H1 (cell line): Measurements from ENCODE around the gene TMSB10. TPM values are rescaled to one million over a fixed set of nuclear protein-coding genes. Genes with fewer than 3 reads are reported as not detected.

Experiments used
- CTCF ChIA-PET: fragments of 300-600 bp; sonication (Branson Sonifier 250); formaldehyde crosslinking; loops from one replicate; lab custom pipeline; 2021; ENCODE audit not compliant: partially characterized antibody; lab: Charles Lee
- POLR2A ChIA-PET: fragments of 300-600 bp; sonication (Branson Sonifier 250); formaldehyde crosslinking; loops from one replicate; lab custom pipeline; 2021; ENCODE audit warnings: inconsistent platforms; ENCODE audit not compliant: partially characterized antibody; lab: Charles Lee
- DNase-seq, 2 experiments: peaks; one replicate each; pipeline versions ENCODE4 v3.0.0 to v3.0.0-alpha.2; 2010 to 2022; ENCODE audit warnings: low spot score in 2 of 2, low read depth in 1 of 2, mixed read lengths in 1 of 2
- FAIRE-seq: peaks from 2 replicates; lab custom pipeline; 2011; peaks lifted over from hg19 to GRCh38; lab: Jason Lieb, UNC
- H2AFZ ChIP-seq: 2 replicates; pipeline ENCODE4 v1.8.1; 2012; ENCODE audit warnings: low read length, inconsistent platforms
- H2AK5ac ChIP-seq: 2 replicates; pipeline ENCODE4 v1.6.1; 2013; ENCODE audit warnings: low read depth, low read length
- H2BK120ac ChIP-seq: replicated peaks from 2 replicates; pipeline ENCODE3; 2013; ENCODE audit warnings: low read depth, low read length, inconsistent platforms
- H2BK12ac ChIP-seq: 2 replicates; pipeline ENCODE4 v1.6.1; 2013; ENCODE audit warnings: low read depth, low read length
- H2BK15ac ChIP-seq: 2 replicates; pipeline ENCODE4 v1.6.1; 2013; ENCODE audit warnings: low read length
- H2BK20ac ChIP-seq: 2 replicates; pipeline ENCODE4 v1.6.1; 2013; ENCODE audit warnings: low read length
- H2BK5ac ChIP-seq: 2 replicates; pipeline ENCODE4 v1.6.1; 2013; ENCODE audit warnings: low read depth, low read length
- H3K14ac ChIP-seq: 2 replicates; pipeline ENCODE4 v1.6.1; 2013; ENCODE audit warnings: inconsistent platforms; ENCODE audit not compliant: insufficient read length
- H3K18ac ChIP-seq: 2 replicates; pipeline ENCODE4 v1.6.1; 2013; ENCODE audit warnings: low read length; ENCODE audit errors: extremely low read depth
- H3K23ac ChIP-seq: 2 replicates; pipeline ENCODE4 v1.6.1; 2013; ENCODE audit warnings: inconsistent platforms; ENCODE audit not compliant: insufficient read length
- H3K23me2 ChIP-seq: 2 replicates; pipeline ENCODE4 v1.6.1; 2013; ENCODE audit warnings: low read depth, low read length
- H3K27ac ChIP-seq: 2 replicates; pipeline ENCODE4 v1.6.1; 2011; ENCODE audit warnings: low read depth, low read length, inconsistent platforms
- H3K27me3 ChIP-seq, 4 experiments: replicated peaks in 1 of 4; 1 replicate in 1 of 4; 2 replicates in 3 of 4; pipeline versions ENCODE4 v1.6.1 to v1.8.1; 2011 to 2013; ENCODE audit warnings: low read length in 3 of 4, mild to moderate bottlenecking in 3 of 4, inconsistent platforms in 2 of 4, mixed read lengths in 2 of 4, moderate library complexity in 1 of 4; ENCODE audit not compliant: control insufficient read depth in 3 of 4, insufficient read depth in 3 of 4; ENCODE audit errors: extremely low read depth in 1 of 4
- H3K36me3 ChIP-seq, 4 experiments: 2 replicates each; pipeline versions ENCODE4 v1.6.1 to v1.8.1; 2011 to 2013; ENCODE audit warnings: mild to moderate bottlenecking in 4 of 4, low read length in 3 of 4, moderate library complexity in 2 of 4, control low read depth in 1 of 4, inconsistent platforms in 1 of 4; ENCODE audit not compliant: insufficient read depth in 4 of 4, control insufficient read depth in 2 of 4
- H3K4ac ChIP-seq: replicated peaks from 2 replicates; pipeline ENCODE3; 2013; ENCODE audit warnings: low read length, low read depth, mixed read lengths, inconsistent platforms; ENCODE audit not compliant: insufficient read length
- H3K4me1 ChIP-seq, 4 experiments: replicated peaks in 1 of 4; 1 replicate in 1 of 4; 2 replicates in 3 of 4; pipeline versions ENCODE4 v1.6.1 to v1.8.1; 2011 to 2013; ENCODE audit warnings: low read length in 3 of 4, inconsistent platforms in 2 of 4, mixed read lengths in 1 of 4; ENCODE audit not compliant: insufficient read depth in 4 of 4, control insufficient read depth in 3 of 4
- H3K4me2 ChIP-seq, 2 experiments: 2 replicates each; pipeline versions ENCODE4 v1.6.1 to v1.8.1; 2011 to 2013; ENCODE audit warnings: low read depth in 2 of 2, low read length in 2 of 2, control low read depth in 1 of 2, inconsistent platforms in 1 of 2, mild to moderate bottlenecking in 1 of 2; ENCODE audit not compliant: insufficient read depth in 1 of 2
- H3K4me3 ChIP-seq, 4 experiments: fragments of 200-600, 300-600 bp in 1 of 4; sonication (generic), shearing (Covaris generic), sonication (Bioruptor Twin) in 1 of 4; 2 replicates each; pipeline versions ENCODE4 v1.5.1 to v1.8.1; 2011 to 2016; ENCODE audit warnings: low read length in 4 of 4, low read depth in 3 of 4, control low read depth in 2 of 4, inconsistent platforms in 2 of 4, mild to moderate bottlenecking in 2 of 4, mixed read lengths in 1 of 4, moderate library complexity in 1 of 4; ENCODE audit not compliant: insufficient read depth in 2 of 4; ENCODE audit errors: extremely low read depth in 1 of 4
- H3K56ac ChIP-seq: replicated peaks from 2 replicates; pipeline ENCODE3; 2013; ENCODE audit warnings: low read depth, mild to moderate bottlenecking, mixed read lengths, low read length, inconsistent platforms; ENCODE audit not compliant: insufficient read length
- H3K79me1 ChIP-seq: 2 replicates; pipeline ENCODE4 v1.6.1; 2013; ENCODE audit warnings: low read depth, low read length, control low read depth
- H3K79me2 ChIP-seq, 2 experiments: 2 replicates each; pipeline versions ENCODE4 v1.6.1 to v1.8.1; 2012 to 2013; ENCODE audit warnings: low read length in 2 of 2, mild to moderate bottlenecking in 2 of 2, inconsistent platforms in 1 of 2; ENCODE audit not compliant: insufficient read depth in 2 of 2, control insufficient read depth in 1 of 2
- H3K9ac ChIP-seq, 4 experiments: replicated peaks in 1 of 4; 1 replicate in 1 of 4; 2 replicates in 3 of 4; pipeline versions ENCODE4 v1.6.1 to v1.8.1; 2011 to 2013; ENCODE audit warnings: low read depth in 3 of 4, low read length in 3 of 4, control low read depth in 2 of 4, mild to moderate bottlenecking in 2 of 4, moderate library complexity in 2 of 4, inconsistent platforms in 1 of 4; ENCODE audit errors: extremely low read depth in 1 of 4
- H3K9me3 ChIP-seq, 2 experiments: 2 replicates each; pipeline versions ENCODE4 v1.6.1 to v1.8.1; 2012 to 2013; ENCODE audit warnings: mild to moderate bottlenecking in 2 of 2, moderate library complexity in 2 of 2, control low read depth in 1 of 2, inconsistent platforms in 1 of 2, low read depth in 1 of 2, low read length in 1 of 2, mixed read lengths in 1 of 2; ENCODE audit not compliant: insufficient read depth in 2 of 2
- H4K20me1 ChIP-seq, 2 experiments: replicated peaks in 1 of 2; 2 replicates each; pipeline versions ENCODE3 to v1.8.1; 2011 to 2013; ENCODE audit warnings: inconsistent platforms in 2 of 2, low read length in 2 of 2, mild to moderate bottlenecking in 1 of 2; ENCODE audit not compliant: insufficient read depth in 2 of 2, control insufficient read depth in 1 of 2
- H4K5ac ChIP-seq: 2 replicates; pipeline ENCODE4 v1.6.1; 2013; ENCODE audit warnings: low read length, low read depth, mixed read lengths, inconsistent platforms; ENCODE audit not compliant: insufficient read length
- H4K8ac ChIP-seq: 2 replicates; pipeline ENCODE4 v1.8.0; 2013; ENCODE audit warnings: mild to moderate bottlenecking, moderate library complexity, low read length, inconsistent platforms; ENCODE audit not compliant: insufficient read depth; ENCODE audit errors: extremely low read depth
- H4K91ac ChIP-seq: replicated peaks from 2 replicates; pipeline ENCODE3; 2013; ENCODE audit warnings: low read length, mixed read lengths, inconsistent platforms; ENCODE audit not compliant: insufficient read length
- CHD7 ChIP-seq: fragments of 300-600 bp; sonication (generic); IDR thresholded peaks from 2 replicates; pipeline ENCODE4 v1.7.1; 2012; ENCODE audit warnings: low read length, moderate library complexity, mild to moderate bottlenecking, inconsistent platforms; ENCODE audit not compliant: insufficient replicate concordance
- polyA plus RNA-seq, 7 experiments: library from polyadenylated mRNA; depleted of rRNA in 3 of 7; stranded (reverse) in 5 of 7; unstranded in 2 of 7; fragments of >200 nt in 5 of 7; fragments of 200-250 nt in 2 of 7; gene quantifications; 1 replicate in 5 of 7; 2 replicates in 1 of 7; 4 replicates in 1 of 7; pipeline versions ENCODE4 v1.2.1 to v1.2.3, GENCODE V29; 2011 to 2013; ENCODE audit warnings: missing spikeins in 2 of 7, mixed read lengths in 2 of 7
- total RNA-seq: library from RNA; stranded (reverse); fragmentation: NEBNext Ultra II Directional; extraction: Animal tissue kit (Norgen Biotek cat#: 25700); gene quantifications from 2 replicates; pipeline ENCODE4 v1.2.1, GENCODE V29; 2021

Gene TMSB10
- total and polyA plus RNA-seq, 2 of the 8 experiments (the other 6 are each of a cell fraction or from before 2014, with no cell fraction given), result 593 to 1,075 TPM

- FAIRE-seq (no peak), DNase-seq (no peak)
- ChIA-PET CTCF (no interaction called here), POLR2A (interaction anchor here (0.7 kb wide), 1 partner anchor 32 kb away, joined by 3 read pairs; no protein-coding TSS in a partner anchor)
- Histone ChIP-seq H3K36me3 (no peaks in the 10 kb centered on the region), H3K9ac (no peak overlapping the region), H4K8ac (no peak overlapping the region), H3K4me3 (no peak overlapping the region), H3K27me3 (peaks cover 0 to 9% (median 3%) of the 10 kb centered on the region in 4 experiments; a peak in 2 of 7 replicates), H4K5ac (no peak overlapping the region), H3K27ac (no peak overlapping the region), H4K20me1 (no peaks in the 10 kb centered on the region), H3K14ac (no peak overlapping the region), H2BK5ac (no peak overlapping the region), H2BK15ac (no peak overlapping the region), H3K23ac (no peak overlapping the region), H3K4ac (no peak overlapping the region), H2AK5ac (no peak overlapping the region), H3K4me2 (no peak overlapping the region), H3K56ac (no peak overlapping the region), H3K79me2 (no peaks in the 10 kb centered on the region), H2AFZ (no peak overlapping the region), H3K23me2 (no peaks in the 10 kb centered on the region), H2BK12ac (no peak overlapping the region), H4K91ac (no peak overlapping the region), H3K4me1 (peaks cover 0 to 10% (median 2%) of the 10 kb centered on the region in 4 experiments; a peak in 2 of 7 replicates), H3K79me1 (no peaks in the 10 kb centered on the region), H2BK20ac (no peak overlapping the region), H3K9me3 (no peaks in the 10 kb centered on the region), H3K18ac (no peak overlapping the region), H2BK120ac (no peak overlapping the region)
- TF ChIP-seq CHD7, result no peak
Measured at GRCh38 chr2:84923009-84923408, 17.6 kb downstream of the TMSB10 start.
